GM18951 (cell line): ENCODE data around the gene TNF.
A peak's percentile ranks its signal among the peaks of the same experiment; 100 is the strongest.

ENCODE experiments used
- POLR2A ChIP-seq: IDR thresholded peaks from 4 replicates; pipeline ENCODE4 v1.6.1; 2011; ENCODE audit warnings: mild to moderate bottlenecking; ENCODE audit not compliant: insufficient read length, insufficient read depth; ENCODE audit errors: extremely low read depth
- in situ Hi-C: fragments of 300-500 bp; cut with MboI; formaldehyde crosslinking; loops from one replicate; pipeline ENCODE4 v1.12.0; 2022; ENCODE audit warnings: low sequenced_read_pairs, mixed read lengths, inconsistent platforms; ENCODE audit not compliant: unreplicated experiment

TNF gene

GRCh38 chr6:31575335-31575901, at the start of gene TNF:
TNF (plus strand) TSS chr6:31575565; CDS start chr6:31575742, 177 bp downstream.
- in situ Hi-C loops: no loop called here
- TF ChIP-seq POLR2A: peak; percentile 100

DNA sequence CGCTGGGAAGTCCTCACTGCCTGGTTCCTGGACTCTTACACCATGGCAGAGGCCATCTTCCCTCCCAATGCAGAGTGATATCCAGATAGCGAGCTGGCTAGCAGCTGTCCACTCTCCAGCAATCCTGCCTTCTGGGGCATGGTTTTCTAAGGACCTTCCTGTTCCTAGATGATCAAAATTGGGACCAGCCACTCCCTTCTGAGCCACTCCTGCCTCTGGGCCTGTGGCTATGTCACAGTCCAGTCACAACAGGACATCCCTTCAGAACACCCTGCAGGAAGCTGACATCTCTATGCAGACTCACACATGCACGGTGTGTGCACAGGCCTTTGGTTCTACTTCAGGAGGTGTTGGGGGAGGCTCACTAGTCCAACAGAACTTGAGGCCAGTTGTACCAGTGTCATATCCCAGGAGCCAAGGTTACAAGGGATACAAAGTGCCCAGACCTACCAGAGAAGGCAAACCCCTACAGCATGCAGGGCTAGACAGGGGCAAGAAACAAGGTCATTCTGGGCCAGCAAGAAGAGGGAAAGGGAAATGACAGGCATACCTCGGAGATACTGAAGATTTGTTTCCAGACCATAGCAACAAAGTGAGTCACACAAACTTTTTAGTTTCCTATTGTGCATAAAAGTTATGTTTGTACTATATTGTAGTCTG, 49.3 kb upstream of the TNF start:
- in situ Hi-C loops: no loop called here
- TF ChIP-seq POLR2A: no peak

DNA sequence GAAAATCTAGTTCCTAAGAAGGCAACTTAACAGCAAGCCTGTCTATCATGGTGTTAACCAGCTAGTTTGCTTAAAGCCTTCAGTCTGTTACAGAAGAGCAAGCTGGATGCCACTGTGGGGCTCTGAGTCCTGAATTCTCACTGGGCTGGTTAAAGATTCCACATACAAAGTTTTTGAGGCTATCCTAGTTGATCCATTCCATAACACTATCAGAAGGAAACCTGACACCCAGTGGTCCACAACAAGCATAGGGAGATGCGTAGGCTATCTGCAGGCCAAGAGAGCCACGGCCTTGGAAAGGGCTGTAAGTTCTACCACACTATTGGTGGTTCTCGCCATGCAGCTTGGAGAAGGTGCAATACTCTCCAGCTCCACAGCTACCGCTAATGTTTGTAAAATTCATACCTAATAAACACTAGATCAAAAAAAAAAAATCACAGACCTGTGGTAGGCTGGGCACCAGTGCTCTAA, 47.0 kb upstream of the TNF start:
- no peak for TF ChIP-seq POLR2A
- in situ Hi-C loops: no loop called here

DNA sequence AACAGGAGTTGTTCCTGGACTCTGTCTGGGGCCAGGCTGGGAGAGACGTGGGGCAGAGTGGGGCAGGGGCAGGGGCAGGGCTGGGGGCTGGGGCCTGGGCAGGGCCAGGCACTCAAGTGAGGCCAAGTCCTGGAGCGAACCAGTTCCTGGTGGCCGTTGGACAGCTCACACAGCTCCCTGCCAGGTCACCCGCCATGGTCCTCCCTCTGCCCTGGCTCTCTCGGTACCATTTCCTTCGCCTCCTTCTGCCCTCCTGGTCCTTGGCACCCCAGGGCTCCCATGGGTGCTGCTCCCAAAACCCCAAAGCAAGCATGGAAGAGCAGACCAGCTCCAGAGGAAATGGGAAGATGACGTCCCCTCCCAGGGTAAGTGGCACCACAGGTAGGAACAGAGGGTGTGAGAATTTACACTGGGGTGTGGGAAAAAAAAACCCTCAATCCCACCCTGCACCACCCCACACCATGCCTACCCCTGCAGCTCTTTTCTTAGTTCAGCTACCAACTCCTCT, 46.5 kb upstream of the TNF start, which contains the start of gene MCCD1:
MCCD1 (plus strand) TSS at position 142 of the 508 bp plus-strand sequence; CDS start at position 195, 53 bp downstream.
- in situ Hi-C loops: no loop called here
- peak; percentile 19 for TF ChIP-seq POLR2A

DNA sequence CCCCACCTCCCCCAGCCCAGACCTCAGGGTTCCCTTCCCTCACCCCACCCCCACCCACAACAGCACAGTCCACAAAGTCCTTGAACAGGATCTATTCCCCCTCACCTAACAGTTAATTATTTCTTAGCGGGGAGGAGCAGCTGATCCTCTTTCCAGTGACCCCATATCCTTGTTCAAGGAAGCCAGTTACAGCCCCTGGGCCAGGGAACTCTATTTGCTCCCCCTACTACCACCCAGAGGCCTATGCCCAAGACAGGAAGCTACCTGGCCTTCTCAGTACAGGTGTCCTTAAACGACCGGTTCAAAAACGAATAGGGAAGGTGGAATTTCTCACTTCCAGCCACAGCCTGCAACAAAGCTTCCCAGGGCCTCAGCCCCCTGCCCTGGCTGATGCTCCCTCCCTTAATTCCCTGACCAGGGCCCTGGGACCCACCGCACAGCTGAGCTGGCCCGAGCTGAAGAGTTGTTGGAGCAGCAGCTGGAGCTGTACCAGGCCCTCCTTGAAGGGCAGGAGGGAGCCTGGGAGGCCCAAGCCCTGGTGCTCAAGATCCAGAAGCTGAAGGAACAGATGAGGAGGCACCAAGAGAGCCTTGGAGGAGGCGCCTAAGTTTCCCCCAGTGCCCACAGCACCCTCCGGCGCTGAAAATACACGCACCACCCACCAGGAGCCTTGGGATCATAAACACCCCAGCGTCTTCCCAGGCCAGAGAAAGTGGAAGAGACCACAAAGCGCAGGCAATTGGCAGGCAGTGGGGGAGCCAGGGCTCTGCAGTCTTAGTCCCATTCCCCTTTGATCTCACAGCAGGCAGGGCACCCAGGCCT, 45.8 kb upstream of the TNF start:
- no peak for TF ChIP-seq POLR2A
- in situ Hi-C loops: no loop called here

- in situ Hi-C loops: no loop called here
- no peak for TF ChIP-seq POLR2A
Measured at GRCh38 chr6:31530659-31531058, 44.7 kb upstream of the TNF start.

GRCh38 chr6:31531162-31531561, 44.2 kb upstream of the TNF start:
- in situ Hi-C loops: no loop called here
- TF ChIP-seq POLR2A: no peak

DNA sequence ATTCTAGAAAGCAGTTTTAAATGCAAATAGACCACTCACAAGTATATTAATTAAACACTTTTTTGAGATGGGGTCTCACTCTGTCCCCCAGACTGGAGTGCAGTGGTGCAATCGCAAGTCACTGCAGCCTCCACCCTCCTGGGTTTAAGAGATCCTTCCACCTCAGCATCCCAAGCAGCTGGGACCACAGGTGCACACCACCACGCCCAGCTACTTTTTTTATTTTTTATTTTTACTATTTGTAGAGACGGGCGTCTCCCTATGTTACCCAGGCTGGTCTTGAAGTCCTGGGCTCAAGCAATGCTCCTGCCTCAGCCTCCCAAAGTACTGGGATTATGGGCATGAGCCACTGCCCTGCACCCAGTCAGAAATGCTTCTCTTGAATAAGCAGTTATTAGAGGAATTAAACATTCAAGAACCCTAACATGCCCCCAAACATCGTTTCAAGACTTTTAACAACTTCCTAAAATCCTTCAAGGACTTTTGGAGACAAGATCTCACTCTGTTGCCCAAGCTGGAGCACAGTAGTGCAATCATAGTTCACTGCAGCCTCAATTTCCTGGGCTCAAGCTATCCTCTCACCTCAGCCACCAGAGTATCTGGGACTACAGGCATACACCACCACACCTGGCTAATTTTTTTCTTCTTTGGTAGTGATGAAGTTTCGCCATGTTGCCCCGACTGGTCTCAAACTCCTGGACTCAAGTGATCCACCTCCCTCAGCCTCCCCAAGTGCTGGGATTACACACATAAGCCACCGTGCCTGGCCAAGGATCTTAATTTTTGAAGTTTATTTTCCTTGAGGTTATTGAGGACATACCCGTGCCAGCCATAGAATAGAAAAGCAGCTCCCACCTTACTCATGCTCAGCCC, 43.4 kb upstream of the TNF start:
- in situ Hi-C loops: no loop called here
- TF ChIP-seq POLR2A: no peak

GRCh38 chr6:31532644-31533454, 42.5 kb upstream of the TNF start:
- no peak for TF ChIP-seq POLR2A
- in situ Hi-C loops: no loop called here

DNA sequence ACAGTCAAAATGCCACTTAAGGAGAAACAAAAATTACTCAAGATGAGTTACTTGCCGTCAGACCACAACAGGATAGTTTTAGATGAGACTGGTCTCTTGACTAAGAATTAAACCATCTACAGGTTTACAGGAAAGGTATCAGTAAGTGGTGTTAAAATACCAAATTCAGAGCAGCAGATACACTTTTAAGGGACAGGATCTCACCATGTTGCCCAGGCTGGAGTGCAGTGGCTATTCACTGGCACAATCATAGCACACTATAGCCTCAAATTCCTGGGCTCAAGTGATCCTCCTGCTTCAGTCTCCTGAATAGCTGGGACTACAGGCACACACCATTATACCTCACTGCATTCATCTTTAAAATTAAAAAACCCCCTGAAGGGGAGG, 41.9 kb upstream of the TNF start:
- no peak for TF ChIP-seq POLR2A
- in situ Hi-C loops: no loop called here

GRCh38 chr6:31534011-31534410, 41.4 kb upstream of the TNF start:
- in situ Hi-C loops: no loop called here
- no peak for TF ChIP-seq POLR2A

DNA sequence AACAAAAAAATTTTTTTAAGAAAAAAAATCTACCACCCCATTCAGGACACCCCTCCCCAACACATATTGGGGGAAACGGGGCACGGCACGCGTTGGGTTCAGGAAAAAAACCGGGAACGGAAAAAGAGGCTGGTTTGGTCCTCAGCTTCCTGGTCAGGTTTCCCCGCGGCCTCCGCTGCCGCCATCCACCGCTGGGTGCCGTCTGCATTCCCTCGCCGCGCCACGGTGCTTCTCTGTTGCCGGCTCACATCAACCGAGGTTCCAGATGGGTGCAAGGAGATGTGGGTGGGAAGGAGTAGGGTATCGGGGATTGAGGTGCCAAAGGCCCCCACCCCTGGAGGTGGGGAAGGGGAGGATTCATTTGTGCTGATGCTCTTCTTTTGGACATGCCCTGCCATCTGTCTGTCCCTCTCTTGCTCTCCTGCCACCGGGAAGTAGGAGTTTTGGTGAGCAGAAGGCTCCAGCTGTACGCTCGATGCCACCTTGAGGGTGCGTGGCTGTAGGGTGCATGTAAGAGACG, 40.8 kb upstream of the TNF start:
- TF ChIP-seq POLR2A: peak; percentile 10
- in situ Hi-C loops: no loop called here
